Activated CD8-positive, alpha-beta memory T cell treated with anti-CD3 and anti-CD28 coated beads, Interleukin-2, amount 10 ng/mL, durations not matched to agents 7 days and 5 days (primary cell): ENCODE results near the gene GSTM5. TPM values are rescaled to one million over a fixed set of nuclear protein-coding genes. Genes with fewer than 3 reads are reported as not detected.
"Not testable (repeated sequence)": the region's sequence is repeated elsewhere in the genome, so short reads cannot be mapped to it uniquely, and the experiment has no call there.

Source experiments
- ATAC-seq: fragments of 150-1000 bp; cut with Tn5 transposase; one replicate; pipeline ENCODE4 v1.10.0; 2021; ENCODE audit warnings: moderate library complexity
- CTCF ChIA-PET: fragments of 350-600 bp; sonication (Branson Sonifier 250); formaldehyde crosslinking; loops from one replicate; lab custom pipeline; 2021; ENCODE audit warnings: antibody characterized with exemption; lab: Charles Lee
- DNase-seq: peaks from one replicate; pipeline ENCODE4 v3.0.0-alpha.2; 2020
- H3K27ac Mint-ChIP-seq: one replicate; pipeline ENCODE4 v1.8.0; 2021; ENCODE audit warnings: mild to moderate bottlenecking, mixed read lengths
- H3K27me3 Mint-ChIP-seq: one replicate; pipeline ENCODE4 v1.8.0; 2021; ENCODE audit warnings: mixed read lengths
- H3K36me3 Mint-ChIP-seq: one replicate; pipeline ENCODE4 v1.8.0; 2021; ENCODE audit warnings: mild to moderate bottlenecking, mixed read lengths
- H3K4me1 Mint-ChIP-seq: one replicate; pipeline ENCODE4 v1.8.0; 2021; ENCODE audit warnings: mixed read lengths
- H3K4me3 Mint-ChIP-seq: one replicate; pipeline ENCODE4 v1.8.0; 2021; ENCODE audit warnings: mild to moderate bottlenecking, moderate library complexity, mixed read lengths
- H3K9me3 Mint-ChIP-seq: one replicate; pipeline ENCODE4 v1.8.0; 2022; ENCODE audit warnings: low read depth, mixed read lengths
- total RNA-seq, 2 experiments: library from RNA; stranded (reverse); gene quantifications; one replicate each; pipeline ENCODE4 v1.2.3, GENCODE V29; 2021

The GSTM5 gene
- total RNA-seq, 2 experiments from 2014 or later: not detected

DNA sequence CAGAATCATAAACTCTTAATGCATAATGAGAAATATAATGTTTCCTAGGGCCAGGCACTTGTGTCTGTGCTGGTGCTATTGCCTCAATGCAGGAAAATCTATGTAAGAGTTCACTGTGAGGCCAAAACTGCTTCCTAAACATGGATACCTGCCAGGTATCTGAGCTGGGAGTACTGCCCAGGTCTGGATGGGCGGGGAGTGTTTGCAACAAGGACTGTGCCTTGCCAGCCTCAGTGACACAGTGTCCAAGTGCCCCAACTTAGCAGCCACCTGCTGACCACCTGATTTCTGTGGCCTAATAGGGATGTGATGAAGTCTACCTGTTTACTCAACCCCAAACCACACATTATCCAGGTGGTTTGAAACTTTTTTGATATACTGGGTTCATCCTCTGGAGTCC is 26.7 kb upstream of the GSTM5 start:
- CTCF ChIA-PET, H3K4me1 Mint-ChIP-seq, DNase-seq, H3K27me3 Mint-ChIP-seq, H3K27ac Mint-ChIP-seq, H3K9me3 Mint-ChIP-seq, ATAC-seq, H3K4me3 Mint-ChIP-seq, H3K36me3 Mint-ChIP-seq: not testable (repeated sequence)

DNA sequence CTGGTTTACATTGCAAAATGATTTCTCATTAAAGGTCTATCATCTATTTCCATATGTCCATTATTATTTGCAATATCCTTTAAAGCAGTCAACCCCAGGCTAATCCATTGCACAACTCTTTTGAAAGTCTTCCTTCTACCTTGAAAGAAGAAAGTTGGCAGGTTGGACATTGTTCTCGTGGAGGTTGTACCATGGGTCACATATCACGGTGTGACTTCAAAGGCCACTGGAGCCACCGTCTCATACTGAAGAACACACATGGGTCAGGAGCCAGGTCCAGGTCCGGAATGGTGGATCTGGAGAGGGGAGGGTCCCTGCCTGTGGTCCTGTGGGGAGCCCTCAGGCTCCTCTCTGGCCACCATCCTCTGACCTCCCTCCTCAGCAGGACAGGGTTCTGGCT is 26.2 kb upstream of the GSTM5 start:
- H3K4me1 Mint-ChIP-seq, H3K36me3 Mint-ChIP-seq, H3K27me3 Mint-ChIP-seq, DNase-seq, H3K4me3 Mint-ChIP-seq, CTCF ChIA-PET, H3K9me3 Mint-ChIP-seq, H3K27ac Mint-ChIP-seq, ATAC-seq: not testable (repeated sequence)

DNA sequence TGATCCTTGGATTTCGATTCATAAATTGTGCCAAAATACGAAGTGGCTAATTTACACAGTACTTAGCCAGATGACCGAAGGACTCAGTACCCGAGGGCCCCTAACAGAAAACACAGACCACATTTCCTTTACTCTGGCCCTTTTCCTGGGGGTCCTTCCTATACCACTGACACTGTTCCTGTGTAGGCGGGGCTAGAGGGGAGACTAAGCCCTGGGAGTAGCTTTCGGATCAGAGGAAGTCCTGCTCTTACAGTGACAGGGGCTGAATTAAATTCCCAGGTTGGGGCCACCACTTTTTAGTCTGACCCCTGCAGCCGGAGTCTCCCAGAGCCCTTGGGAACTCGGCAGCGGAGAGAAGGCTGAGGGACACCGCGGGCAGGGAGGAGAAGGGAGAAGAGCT is 24.9 kb upstream of the GSTM5 start:
- H3K4me3 Mint-ChIP-seq, H3K9me3 Mint-ChIP-seq, H3K4me1 Mint-ChIP-seq, H3K36me3 Mint-ChIP-seq, DNase-seq, ATAC-seq, CTCF ChIA-PET, H3K27ac Mint-ChIP-seq, H3K27me3 Mint-ChIP-seq: not testable (repeated sequence)

DNA sequence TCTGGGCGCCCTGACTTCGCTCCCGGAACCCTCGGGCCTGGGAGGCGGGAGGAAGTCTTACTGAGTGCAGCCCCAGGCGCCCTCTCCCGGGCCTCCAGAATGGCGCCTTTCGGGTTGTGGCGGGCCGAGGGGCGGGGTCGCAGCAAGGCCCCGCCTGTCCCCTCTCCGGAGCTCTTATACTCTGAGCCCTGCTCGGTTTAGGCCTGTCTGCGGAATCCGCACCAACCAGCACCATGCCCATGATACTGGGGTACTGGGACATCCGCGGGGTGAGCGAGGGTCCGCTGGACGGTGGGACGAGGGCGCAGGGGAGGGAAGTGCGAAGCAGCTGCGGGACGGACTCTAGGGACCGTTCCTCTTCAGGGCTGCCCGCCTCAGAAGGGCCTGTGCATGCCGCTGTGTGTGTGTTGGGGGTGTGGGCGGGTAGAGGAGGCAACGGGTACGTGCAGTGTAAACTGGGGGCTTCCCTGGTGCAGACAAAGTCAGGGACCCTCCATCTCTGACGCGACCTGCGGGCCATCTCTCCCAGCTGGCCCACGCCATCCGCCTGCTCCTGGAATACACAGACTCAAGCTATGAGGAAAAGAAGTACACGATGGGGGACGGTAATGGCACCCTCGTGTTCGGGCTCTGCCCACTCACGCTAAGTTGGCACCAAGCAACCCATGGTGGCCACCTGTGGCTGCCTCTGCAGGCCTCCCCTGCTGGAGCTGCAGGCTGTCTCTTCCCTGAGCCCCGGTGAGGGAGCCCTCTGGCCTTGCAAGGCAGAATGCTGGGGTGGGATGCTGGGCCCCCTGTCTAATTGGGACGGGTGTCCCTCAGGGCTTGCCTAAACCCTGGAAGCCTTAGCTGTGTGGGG is 24.2 kb upstream of the GSTM5 start, which contains the start of gene GSTM1:
Gene GSTM1, plus strand, starts transcription at position 177 of the 859 bp plus-strand sequence. Its CDS starts 57 bp downstream, at position 234.
- no peaks in the 10 kb centered on the region for H3K36me3 Mint-ChIP-seq
- ATAC-seq (no peak), DNase-seq (no peak)
- H3K9me3 Mint-ChIP-seq: no peaks in the 10 kb centered on the region
- CTCF ChIA-PET: no interaction called here
- H3K27ac Mint-ChIP-seq: no peak within 1 kb of the TSS
- no peaks in the 10 kb centered on the region for H3K27me3 Mint-ChIP-seq
- no peak within 1 kb of the TSS for H3K4me3 Mint-ChIP-seq
- no peaks in the 10 kb centered on the region for H3K4me1 Mint-ChIP-seq

DNA sequence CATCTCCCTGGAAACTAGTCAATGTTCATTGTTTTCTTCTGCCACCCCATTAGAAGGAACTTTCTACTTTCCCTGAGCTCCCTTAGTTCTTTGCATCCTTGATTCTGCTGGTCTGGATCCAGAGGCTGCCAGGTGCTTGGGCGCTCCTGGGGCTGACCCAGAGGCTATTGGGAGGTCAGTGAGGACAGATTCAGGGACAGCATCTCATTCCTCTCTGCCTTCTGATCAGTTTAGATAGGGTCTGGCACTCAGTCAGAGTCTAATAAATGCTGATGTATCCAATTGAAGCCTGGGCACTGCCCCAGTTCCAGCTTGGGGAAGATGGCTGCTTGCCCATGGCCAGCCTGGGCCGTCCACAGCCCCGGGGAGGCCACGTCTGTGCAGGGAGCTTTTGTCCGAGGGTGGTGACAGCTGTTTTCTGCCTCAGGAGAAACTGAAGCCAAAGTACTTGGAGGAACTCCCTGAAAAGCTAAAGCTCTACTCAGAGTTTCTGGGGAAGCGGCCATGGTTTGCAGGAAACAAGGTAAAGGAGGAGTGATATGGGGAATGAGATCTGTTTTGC is 22.1 kb upstream of the GSTM5 start:
- Mint-ChIP-seq H3K9me3 (no peaks in the 10 kb centered on the region), H3K27me3 (no peaks in the 10 kb centered on the region), H3K4me3 (no peak overlapping the region), H3K36me3 (no peaks in the 10 kb centered on the region), H3K4me1 (no peaks in the 10 kb centered on the region), H3K27ac (no peak overlapping the region)
- no peak for ATAC-seq
- CTCF ChIA-PET: no interaction called here
- no peak for DNase-seq

DNA sequence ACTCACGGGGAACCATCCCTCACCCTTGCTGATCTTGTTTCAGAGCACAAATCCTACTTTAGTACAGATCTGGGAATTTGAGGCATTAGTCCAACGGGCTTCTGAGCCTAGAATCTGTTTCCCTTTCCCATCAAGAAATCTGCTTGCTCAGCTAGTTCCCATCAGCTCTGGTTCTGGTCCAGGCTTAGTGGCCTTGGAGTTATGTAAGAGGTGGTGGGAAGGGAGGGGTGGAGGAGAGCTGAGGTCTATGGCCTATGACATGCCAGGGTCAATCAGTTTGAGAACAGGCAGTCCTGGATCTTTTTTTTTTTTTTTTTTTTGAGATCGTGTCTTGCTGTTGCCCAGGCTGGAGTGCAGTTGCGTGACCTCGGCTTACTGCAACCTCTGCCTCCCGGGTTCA is 20.3 kb upstream of the GSTM5 start:
- ATAC-seq: no peak
- Mint-ChIP-seq H3K4me1 (no peaks in the 10 kb centered on the region), H3K27me3 (no peaks in the 10 kb centered on the region), H3K36me3 (no peaks in the 10 kb centered on the region), H3K27ac (no peak overlapping the region), H3K4me3 (no peak overlapping the region), H3K9me3 (no peaks in the 10 kb centered on the region)
- CTCF ChIA-PET: no interaction called here
- no peak for DNase-seq

DNA sequence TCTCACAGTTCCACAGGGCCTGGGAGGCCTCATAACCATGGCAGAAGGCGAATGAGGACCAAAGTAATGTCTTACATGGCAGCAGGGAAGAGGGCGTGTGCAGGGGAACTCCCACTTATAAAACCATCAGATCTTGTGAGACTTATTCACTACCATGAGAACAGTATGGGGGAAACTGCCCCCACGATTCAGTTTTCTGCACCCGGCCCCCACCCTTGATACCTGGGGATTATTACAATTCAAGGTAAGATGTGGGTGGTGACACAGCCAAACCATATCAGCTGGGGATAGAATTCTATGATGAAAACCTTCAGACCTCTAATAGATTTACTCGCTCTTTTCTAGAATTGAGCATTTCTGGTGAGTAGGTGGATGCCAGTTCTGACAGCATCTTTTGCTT is 17.7 kb upstream of the GSTM5 start:
- H3K9me3 Mint-ChIP-seq, ATAC-seq, H3K4me3 Mint-ChIP-seq, H3K36me3 Mint-ChIP-seq, DNase-seq, H3K27me3 Mint-ChIP-seq, H3K27ac Mint-ChIP-seq, CTCF ChIA-PET, H3K4me1 Mint-ChIP-seq: not testable (repeated sequence)

DNA sequence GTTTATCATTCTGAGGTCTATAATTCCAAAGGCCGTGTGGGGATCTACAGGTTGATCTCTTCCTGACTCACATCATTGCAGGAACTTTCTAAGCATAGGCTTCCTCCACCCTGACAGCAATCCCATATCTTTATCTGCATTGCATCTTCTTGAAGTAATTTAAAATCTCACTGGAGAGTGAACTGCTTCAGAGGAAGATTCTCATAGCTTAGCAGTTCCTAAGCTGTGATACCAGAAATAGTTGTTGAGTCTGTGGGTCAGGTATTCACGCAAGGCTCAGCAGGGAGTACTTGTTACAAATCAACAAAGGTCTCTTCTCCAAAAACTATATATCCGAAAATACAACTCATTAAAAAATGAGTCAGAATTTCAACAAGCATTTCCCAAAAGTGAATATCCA is 16.9 kb upstream of the GSTM5 start:
- CTCF ChIA-PET, ATAC-seq, H3K27me3 Mint-ChIP-seq, H3K27ac Mint-ChIP-seq, DNase-seq, H3K36me3 Mint-ChIP-seq, H3K4me1 Mint-ChIP-seq, H3K9me3 Mint-ChIP-seq, H3K4me3 Mint-ChIP-seq: not testable (repeated sequence)

DNA sequence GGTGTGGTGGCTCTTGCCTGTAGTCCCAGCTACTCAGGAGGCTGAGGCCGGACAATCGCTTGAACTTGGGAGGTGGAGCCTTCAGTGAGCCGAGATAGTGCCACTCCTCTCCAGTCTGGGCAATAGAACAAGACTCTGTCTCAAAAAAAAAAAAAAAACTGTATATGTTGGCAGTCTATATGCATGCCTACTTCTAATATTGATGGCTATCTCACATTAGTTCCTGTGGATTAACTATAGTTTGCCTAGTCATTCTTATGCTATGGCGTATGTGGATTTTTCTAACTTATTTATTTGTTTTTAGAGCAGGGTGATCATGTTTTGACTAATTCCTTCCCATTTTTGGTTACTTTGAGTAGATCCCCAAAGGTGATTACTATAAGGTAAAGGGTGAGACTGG is 15.0 kb upstream of the GSTM5 start:
- Mint-ChIP-seq H3K4me1 (no peaks in the 10 kb centered on the region), H3K4me3 (no peak overlapping the region), H3K36me3 (no peaks in the 10 kb centered on the region), H3K27ac (no peak overlapping the region), H3K9me3 (no peaks in the 10 kb centered on the region), H3K27me3 (no peaks in the 10 kb centered on the region)
- ATAC-seq (no peak), DNase-seq (no peak)
- CTCF ChIA-PET: no interaction called here

DNA sequence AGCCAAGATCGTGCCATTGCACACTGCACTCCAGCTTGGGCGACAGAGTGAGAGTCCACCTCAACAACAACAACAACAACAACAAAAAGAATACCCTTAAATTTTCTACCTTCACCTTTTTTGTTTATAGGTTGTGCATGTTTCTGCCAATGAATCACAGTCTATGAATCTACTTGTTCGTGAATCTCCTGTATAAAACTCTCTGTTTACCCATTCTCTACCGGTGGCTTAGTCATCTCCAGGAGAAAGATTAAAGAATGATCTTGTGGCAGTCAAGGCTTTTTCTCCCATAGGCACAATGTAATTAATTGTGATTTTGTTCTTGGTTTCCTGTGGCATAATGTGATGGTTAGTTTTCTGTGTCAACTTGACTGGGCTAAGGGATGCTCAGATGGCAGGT is 14.2 kb upstream of the GSTM5 start:
- H3K36me3 Mint-ChIP-seq, H3K9me3 Mint-ChIP-seq, H3K27me3 Mint-ChIP-seq, CTCF ChIA-PET, H3K4me3 Mint-ChIP-seq, H3K27ac Mint-ChIP-seq, DNase-seq, ATAC-seq, H3K4me1 Mint-ChIP-seq: not testable (repeated sequence)

DNA sequence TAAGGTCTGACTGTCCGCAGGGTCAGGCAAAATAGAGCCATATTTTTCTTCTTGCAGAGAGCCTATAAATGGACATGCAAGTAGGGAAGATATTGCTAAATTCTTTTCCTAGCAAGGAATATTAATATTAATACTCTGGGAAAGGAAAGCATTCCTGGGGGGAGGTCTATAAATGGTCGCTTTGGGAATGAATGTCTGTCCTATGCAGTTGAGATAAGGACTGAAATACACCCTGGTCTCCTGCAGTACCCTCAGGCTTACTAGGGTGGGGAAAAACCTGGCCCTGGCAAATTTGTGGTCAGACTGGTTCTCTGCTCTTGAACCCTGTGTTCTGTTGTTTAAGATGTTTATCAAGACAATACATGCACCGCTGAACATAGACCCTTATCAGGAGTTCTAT is 9.1 kb upstream of the GSTM5 start:
- H3K9me3 Mint-ChIP-seq, H3K36me3 Mint-ChIP-seq, H3K4me1 Mint-ChIP-seq, DNase-seq, H3K27ac Mint-ChIP-seq, ATAC-seq, H3K4me3 Mint-ChIP-seq: not testable (repeated sequence)
- CTCF ChIA-PET: interaction anchor here (1.3 kb wide), 1 partner anchor 66 kb away, joined by 3 read pairs; no protein-coding TSS in a partner anchor
- peaks cover 12% of the 10 kb centered on the region for H3K27me3 Mint-ChIP-seq

DNA sequence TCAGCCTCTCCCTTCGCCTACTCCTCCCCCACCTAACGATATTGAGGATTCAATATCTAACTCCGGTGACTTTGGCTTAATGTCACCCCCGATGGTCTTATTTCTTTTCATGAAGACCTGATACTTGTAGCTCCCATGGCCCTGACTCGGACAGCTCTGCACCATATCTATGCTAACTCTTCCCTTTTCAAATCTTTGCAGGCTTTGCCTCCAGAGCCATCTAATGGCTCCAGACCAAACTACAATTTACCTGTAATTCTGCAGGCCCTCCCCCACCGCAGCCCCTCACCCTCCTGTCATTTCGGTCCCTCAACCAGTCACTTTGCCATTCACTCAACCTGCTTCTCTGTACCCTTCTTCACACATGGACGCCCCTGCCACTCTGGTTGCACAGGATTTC is 7.9 kb upstream of the GSTM5 start:
- ATAC-seq (no peak), DNase-seq (no peak)
- CTCF ChIA-PET: interaction anchor here (0.9 to 1.3 kb wide), 2 partner anchors 63 to 67 kb away, joined by 3 read pairs; no protein-coding TSS in a partner anchor
- Mint-ChIP-seq H3K27me3 (peaks cover 14% of the 10 kb centered on the region), H3K27ac (no peak overlapping the region), H3K4me3 (no peak overlapping the region), H3K36me3 (no peaks in the 10 kb centered on the region), H3K9me3 (peaks cover 3% of the 10 kb centered on the region), H3K4me1 (no peaks in the 10 kb centered on the region)

DNA sequence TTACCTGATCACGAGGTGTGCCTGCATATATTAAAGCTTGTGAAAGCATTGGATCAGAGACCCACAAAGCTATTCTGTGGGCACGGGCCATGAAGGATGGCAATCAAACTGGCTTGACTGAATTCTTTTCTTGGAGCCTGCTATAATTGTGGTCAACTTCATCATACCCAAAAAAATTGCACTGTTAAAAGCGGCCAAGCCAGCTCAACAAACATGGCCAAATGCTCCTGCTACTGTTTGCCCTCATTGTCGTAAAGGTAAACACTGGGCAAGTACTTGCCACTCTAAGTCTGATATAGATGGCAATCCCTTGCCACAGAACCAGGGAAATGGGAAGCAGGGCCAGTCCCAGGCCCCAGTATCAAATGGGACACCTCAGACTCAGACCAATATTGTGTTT is 6.6 kb upstream of the GSTM5 start:
- DNase-seq: no peak
- ATAC-seq: no peak
- no peaks in the 10 kb centered on the region for H3K4me1 Mint-ChIP-seq
- CTCF ChIA-PET: no interaction called here
- H3K27ac Mint-ChIP-seq: no peak overlapping the region
- H3K27me3 Mint-ChIP-seq: peaks cover 14% of the 10 kb centered on the region
- H3K9me3 Mint-ChIP-seq: peaks cover 3% of the 10 kb centered on the region
- H3K36me3 Mint-ChIP-seq: no peaks in the 10 kb centered on the region
- H3K4me3 Mint-ChIP-seq: no peak overlapping the region

DNA sequence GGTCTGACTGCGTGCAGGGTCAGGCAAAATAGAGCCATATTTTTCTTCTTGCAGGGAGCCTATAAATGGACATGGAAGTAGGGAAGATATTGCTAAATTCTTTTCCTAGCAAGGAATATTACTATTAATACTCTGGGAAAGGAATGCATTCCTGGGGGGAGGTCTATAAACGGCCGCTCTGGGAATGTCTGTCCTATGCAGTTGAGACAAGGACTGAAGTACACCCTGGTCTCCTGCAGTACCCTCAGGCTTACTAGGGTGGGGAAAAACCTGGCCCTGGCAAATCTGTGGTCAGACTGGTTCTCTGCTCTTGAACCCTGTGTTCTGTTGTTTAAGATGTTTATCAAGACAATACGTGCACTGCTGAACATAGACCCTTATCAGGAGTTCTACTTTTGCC is 3.1 kb upstream of the GSTM5 start:
- not testable (repeated sequence) for H3K36me3 Mint-ChIP-seq, H3K9me3 Mint-ChIP-seq, H3K27ac Mint-ChIP-seq, H3K4me1 Mint-ChIP-seq, ATAC-seq, DNase-seq, H3K4me3 Mint-ChIP-seq
- H3K27me3 Mint-ChIP-seq: peaks cover 15% of the 10 kb centered on the region
- CTCF ChIA-PET: interaction anchor here (0.8 kb wide), 1 partner anchor 276 kb away, joined by 3 read pairs; the partner anchor contains the start of gene AHCYL1
